ENCODE measurements around the gene CA5A.
A peak's percentile ranks its signal among the peaks of the same experiment; 100 is the strongest.

Gene CA5A

DNA sequence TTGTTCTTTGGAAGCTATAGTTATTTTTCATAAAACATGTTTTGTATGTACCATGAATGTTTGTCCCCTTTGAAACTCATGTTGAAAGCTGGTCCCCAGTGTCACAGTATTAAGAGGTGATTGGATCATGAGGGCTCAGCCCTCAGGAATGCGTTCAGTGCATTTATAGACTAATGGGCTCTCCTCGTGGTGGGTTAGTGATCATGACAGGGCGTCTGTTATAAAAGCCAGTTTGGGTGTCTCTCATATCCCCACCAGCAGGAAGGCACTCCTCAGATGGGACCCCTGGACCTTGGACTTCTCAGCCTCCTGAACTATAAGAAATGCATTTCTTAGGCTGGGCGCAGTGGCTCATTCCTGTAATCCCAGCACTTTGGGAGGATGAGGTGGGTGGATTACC, 25.3 kb upstream of the CA5A start:
- DNase-seq = no peak

DNA sequence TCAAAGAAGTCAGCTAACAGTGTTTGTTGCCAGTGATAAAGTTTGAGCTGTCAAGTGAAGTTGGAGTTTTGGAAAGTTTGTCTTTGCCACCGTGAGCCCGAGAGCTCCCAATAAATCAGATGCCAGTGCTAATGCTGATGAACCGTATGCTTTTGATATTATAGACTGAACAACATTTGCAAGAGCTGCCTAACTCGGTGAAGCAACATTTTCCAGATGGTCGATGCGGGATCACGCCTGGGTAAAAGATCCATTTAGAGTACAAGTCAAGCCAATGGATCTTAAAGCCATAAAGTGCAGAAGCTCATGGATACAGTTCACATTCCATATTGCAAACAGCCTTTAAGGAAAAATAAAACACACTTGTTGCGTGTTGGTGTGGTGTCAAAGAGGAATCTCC, 24.5 kb upstream of the CA5A start:
- DNase-seq = no peak

DNA sequence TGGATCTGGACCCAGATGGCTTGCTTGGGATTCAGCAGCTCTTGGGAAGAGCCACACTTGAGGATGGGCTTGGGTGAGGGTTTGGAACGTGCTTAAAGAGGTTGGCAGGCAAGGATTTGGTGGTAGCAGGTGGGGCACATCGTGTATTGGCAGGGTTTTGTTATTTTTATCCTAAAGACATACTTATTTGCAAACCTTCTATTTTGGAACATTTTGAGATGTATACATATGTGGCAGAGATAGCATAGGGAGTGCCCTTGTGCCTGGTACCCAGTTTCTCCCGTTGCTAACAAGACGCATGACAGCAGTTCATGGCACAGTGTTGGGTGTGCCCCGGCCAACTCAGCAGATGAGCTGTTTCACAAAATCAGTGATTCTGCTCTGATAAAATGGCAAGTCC, 24.0 kb upstream of the CA5A start:
- no peak for DNase-seq

DNA sequence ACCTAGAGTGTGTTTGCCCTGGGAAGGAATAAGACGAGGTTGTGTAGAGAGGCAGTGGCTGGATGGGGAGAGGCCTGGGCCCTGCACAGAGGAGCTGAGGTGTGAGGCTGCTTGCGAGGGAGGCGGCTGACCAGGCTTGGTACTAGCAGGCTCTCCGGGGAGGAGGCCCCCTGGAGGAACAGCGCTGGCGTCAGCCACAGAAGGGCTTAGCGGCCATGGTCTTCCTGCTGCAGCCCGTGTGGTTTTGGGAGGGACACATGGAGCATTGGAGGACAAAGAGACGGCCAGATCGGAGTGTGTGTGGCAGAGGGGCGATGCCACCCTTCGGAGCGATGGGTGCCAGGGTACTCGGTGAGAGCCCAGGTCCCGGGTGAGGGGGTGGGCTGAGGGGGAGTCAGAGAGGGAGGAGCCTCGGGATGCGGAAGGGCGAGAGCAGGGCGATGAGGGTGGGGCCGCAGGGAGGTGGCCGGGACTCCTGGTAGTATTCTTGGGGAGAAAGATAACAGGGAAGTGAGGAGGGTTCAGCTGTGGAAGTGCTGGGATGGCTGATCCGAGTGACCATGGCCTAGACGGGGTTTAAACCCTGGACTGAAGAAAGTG, 23.2 kb upstream of the CA5A start:
- DNase-seq = no peak

DNA sequence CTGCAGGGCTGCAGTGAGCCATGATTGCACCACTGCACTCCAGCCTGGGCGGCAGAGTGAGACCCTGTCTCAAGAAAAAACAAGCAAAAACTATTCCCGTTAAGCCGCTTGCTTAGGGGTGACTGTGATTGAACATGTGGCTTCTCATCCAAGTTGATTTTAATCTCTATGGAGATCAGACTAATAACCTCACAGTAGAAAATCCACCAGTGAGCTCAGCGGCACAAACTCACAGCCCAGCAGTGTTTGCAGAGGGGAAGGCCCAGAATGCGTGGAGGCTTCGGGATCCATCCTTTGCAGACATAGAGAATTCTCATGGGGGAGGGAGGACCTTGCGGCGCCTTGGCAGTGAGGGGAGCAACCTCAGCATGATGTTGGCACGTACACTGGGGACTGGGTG, 22.3 kb upstream of the CA5A start:
- DNase-seq = no peak

DNA sequence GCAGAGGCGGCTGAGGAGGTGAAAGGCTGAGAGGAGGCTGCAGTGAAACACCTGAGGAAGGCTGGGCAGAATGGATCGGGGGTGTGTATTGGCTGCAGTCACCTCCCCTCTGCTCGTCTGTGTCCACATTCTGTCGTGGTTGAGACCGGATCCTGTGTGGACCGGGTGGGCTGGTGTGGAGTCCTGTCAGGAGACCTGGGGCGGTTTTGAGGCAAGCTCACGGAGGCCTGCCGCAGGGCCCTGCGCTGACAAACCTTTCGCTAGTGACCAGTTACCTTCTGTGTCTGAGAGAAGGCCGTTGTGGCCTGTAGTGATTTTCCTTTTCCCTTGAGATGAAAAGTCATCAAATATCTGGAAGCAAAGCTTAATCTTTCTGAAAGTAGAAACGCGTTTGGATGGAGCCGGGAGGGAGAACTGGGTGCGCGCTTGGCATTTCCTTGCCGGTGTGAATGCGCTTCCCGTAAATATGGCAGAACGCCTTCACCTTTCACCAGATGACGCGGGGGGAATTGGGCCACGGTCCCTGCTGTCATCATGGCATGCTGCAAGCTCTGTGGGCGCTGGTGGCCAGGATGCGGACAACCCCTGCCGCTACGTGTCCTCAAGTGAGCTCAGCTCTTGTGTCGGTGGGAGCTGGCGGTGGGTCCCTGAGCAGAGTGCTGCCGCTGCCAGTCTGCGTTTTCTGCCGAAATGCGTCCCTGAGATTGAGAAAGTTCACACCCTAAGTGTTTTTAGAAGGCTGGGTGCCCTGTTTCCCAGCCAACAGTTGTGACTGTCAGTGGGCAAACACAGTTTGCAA, 21.2 kb upstream of the CA5A start:
- no peak for DNase-seq

DNA sequence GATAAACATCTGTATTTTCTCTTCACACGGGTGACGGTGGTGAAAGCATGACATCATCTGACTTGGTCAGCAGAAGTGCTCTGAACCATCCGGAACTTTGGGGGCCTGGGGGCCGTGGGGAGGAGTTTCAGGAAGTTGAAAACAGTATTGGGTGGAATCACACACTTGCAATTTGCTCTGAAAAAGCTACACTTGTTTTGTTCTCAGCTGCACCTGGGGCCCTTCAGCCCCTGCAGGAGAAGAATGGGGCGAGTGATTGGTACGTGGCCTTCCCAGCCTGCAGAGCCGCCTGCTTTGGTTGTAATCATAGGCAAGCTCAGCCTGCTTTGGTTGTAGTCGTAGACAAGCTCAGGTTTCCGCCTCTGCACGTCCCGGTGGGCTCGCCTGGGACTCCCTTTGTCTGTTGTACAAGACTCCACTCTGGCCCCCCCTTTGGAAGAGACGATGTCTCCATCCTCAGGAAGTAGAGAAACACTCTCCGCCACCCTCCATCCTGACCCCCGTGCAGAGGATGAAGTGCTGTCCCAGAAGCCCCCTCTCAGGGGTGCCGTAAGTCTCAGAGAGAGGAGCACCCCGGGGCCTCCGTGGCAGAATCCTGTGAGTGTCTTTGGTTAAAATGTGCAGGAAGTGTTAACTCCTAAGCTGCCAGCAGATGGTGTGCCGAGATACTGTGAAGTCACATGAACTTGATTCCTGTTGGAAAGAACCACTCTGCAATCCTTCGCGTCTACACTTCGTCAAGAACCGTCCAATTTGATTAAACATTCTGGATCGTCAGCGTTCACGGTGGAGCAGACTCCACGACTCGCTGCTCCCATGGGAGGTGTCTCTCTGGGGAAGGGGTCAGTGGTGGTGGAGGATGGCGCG, 20.3 kb upstream of the CA5A start:
- DNase-seq = peak; percentile 52

DNA sequence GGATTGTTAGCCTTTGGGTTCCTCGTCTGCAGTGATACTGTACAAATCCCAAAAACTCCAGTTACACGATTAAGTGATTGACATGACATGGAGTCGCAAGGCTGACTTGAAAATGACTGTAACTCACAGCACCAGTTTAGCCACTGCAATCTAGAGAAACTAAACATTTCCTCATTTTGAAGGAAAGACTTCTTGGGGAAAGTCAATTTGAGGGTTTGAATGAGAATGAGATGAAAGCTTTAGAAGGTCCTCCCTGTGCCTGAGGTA, 19.7 kb upstream of the CA5A start:
- no peak for DNase-seq

DNA sequence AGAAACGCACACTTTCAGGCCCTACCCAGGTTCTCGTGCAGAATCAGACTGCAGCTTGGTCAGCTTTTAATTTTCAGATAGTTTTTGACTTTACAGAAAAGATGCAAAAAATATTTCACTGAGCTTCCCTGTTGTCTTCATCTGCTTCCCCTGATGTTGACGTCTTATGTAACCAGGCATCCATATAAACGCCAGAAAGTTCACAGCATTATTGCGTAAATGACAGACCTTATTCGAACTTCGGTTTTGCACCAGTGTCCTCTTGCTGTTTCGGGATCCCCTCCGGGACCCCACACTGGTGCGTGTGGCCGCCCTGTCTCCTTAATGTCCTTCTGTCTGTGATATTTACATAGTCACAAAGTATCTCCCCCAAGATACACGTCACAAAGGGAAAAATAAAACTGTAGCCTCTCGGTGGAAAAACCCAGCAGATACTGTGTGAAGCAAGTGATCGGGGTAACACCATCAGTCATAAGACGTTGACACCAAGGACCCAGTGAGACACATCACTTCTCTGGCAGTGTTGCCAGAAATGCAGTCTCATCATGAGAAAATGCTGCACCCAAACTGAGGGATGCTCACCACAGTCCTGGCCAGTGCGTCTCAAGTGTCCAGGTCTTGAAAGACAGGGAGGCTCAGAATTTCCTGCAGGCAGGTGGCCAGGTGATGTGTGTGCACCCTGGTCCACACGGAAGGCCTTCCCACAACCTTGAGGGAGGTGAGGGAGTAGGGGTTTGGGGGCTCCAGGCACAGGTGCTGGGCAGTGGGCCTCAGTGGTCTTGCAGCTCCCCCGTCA, 19.2 kb upstream of the CA5A start:
- DNase-seq = no peak

DNA sequence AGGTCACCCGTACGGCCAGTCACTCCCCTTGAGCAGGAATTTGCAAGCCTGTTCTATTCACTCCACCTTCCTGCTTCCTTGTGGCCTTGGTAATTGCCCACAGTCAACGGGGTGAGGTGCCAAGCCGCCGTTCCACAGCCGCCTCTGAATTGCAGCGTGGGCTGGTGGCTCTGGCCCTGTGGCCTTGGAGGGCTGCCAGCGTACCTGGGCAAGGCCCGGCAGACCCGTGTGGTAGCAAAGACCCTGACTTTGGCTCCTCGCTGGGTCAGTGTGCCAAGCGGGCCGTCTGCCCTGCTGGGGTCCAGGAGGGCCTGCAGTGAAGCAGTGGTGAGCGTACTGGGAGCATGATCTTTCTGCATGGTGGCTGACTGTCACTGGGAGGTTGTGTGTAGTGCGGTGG, 18.5 kb upstream of the CA5A start:
- no peak for DNase-seq

DNA sequence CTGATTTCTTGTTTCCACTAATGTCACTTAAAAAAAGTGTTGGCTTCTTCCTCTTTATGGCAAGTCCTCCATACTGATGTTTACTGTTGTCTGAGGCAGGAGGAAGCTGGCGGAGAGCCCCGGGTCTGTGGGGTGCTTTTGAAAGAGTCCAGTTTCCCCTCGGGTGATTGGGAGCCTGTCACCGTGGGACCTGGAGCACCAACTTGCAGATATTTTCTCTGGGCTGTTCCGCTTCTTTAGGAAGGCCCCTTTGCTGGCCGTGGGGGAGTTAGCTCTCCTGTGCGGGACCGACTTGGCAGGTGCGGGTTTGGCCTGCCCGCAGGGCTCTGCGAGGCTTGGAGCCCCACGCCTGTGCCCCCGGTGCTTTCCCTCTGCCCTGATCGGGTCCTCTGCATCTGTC, 18.0 kb upstream of the CA5A start:
- DNase-seq = no peak

DNA sequence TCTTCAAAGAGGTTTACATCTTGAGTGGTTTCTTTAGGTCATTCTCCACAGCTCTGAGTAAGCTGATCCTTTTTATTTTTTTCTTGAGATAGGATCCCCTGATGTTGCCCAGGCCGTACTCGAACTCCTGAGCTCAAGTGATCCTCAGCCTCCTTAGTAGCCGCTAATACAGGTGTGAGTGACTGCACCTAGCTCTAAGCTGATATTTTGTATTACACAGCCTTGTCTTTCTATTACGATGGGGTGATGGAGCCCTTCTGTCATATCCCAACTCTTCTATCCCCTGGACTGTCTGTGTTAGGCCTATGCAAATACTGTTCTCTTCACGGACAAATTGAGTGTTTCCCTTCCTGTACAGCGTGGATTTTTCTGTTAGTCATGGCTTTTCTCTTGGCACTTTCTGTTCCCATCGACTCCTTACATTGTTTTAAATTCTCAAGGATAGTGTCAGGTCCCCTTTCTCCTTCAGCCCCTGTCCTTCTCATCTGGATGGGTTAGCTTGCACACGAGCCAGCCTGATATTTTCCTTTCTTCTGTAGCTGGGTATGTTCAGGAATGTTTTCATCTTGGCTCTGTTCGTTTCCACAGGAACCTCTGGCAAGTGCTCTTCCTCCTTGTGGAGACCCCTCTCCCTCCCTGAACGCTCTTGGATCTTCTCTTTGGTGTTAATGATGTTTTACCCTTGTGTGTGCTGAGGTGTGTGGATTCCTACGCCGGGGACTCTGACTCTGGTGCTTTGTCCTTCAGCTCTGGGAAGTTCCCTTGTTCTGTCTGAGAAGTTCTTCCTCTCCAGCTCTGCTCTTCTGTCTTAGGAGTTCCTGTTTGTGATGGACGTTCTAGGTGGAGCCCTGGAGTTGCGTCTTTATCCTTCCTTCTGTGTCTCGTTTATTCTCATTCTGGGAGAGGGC, 17.2 kb upstream of the CA5A start:
- no peak for DNase-seq

DNA sequence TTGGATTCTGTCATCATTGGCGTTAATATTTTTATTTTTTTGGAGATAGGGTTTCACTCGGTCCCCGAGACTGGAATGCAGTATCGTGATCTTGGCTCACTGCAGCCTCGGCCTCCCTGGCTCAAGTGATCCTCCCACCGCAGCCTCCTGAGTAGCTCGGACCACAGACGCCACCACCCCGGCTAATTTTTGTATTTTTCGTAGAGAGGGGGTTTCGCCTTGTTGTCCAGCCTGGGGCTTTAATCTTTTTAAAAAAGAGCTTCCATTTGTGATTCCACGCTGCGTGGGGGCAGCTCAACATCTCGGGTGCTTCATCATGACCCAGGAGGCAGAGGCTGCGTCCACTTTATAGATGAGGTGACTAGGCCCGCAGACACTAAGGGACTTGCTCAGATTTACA, 16.4 kb upstream of the CA5A start:
- DNase-seq = no peak

DNA sequence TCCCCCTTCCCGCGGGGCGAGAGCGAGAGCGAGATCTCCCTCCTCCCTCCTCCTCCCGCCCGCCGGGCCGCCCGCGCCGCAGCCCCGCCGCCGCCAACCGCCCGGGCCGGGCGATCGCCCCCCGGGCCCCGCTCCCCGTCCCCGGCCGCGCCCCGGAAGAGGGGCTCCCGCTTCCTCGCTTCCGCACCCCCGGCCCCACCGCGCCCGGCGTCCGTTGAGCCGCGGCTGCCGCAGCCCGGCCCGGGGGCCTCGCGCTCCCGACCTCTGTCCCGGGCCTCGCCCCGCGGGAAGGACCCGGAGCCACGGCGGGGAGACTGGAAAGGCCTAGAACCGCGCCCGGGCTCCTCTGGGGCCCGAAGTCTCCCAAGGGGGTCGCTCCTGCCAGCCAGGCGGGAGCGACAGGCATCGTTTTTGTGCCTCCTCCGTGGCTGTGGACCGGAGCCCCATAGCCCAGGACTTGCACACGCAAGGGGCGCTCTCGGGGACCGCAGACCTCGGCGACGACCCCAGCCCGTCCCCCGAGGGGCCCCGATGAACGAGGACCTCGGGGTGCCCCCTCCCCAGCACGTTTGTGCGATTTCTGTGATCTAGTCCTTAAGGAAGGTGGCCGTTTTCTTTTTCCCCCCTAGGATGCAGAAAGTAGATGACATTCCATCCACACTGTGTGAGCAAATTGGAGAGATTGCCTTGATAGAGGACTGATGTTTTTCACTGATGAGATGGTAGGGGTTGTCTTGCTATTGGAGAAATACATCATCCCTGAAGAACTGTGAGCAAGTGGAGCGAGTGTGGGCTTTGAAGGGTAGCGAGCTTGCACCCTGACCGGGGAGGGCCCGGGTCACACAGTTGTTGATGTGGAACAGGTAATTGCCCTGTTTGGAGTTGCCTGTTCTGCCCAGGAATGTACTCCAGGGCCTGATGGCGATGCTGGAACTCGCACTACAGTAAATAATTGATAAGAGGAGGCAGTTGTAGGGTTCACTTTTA, 15.5 kb upstream of the CA5A start:
- DNase-seq = no peak

DNA sequence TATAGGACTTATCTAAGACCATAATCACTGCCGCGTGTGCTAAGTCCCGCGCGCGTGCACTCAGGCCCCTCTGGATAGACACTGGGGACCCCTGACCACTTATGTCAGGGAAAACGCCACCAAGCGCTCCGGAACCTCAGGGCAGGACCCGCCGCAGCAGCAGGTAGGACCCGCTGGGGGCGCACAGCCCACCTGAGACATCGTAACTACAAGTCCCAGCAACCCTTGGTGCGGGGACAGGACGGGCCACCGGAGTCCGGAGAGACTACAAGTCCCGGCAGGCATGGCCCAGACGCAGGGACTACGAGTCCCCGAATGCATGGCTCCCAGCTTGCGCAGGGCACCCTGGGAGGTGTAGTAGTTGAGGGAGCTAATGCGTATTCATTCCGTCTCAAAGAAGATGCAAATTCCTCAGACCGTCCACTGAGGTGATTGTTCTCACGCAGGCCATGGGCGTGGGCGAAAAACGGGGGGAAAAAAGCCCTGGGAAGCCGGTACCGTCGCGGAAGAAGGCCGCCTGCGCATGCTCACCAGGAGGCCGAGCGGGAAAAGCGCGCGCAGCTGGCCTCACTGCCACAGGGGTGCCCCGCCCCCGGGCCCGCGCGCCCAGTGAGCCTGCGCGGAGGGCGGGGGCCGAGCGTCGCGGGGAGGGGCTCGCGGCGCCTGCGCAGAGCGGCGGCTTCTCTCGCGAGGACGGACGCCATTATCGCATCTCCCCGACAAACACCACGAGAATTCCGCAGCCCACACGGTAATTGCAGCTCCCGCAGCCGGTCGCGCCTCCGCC, 14.6 kb upstream of the CA5A start, which contains the start of gene BANP:
Gene BANP (plus strand): TSS at position 670 of the 787 bp plus-strand sequence. CDS start 23,682 bp downstream, outside the sequence.
- DNase-seq = peak; percentile 91

DNA sequence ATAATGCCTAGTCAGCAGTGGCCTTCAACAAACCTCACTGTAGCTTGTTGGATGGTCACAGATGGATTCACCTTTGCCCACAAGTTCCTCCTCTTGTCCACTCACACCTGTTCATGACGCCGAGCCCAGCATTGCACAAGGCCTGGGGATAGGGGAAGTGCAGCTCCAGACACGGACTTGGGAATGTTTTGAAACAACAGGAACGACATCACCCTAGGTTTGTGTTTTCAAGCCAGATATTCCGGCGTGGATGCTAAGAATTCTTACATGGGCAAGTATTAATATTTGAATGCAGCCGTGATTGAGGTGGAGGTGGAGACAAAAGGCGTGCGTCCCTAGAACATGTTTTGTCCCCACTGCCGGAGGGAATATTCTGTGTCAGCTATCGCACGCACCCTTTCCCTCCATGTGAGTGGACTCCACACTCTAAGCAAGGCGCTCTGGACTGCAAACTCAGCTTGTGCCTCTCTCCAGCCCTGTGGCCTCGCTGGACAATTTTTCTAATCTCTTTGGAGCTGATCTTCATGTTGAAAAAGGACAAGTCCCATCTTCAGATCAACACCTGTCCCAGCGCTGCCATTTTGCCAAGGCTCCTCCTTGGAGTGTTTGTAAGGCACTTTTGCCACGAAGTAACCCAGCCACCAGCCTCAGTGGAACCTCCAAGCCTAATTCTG, 12.9 kb upstream of the CA5A start:
- no peak for DNase-seq

DNA sequence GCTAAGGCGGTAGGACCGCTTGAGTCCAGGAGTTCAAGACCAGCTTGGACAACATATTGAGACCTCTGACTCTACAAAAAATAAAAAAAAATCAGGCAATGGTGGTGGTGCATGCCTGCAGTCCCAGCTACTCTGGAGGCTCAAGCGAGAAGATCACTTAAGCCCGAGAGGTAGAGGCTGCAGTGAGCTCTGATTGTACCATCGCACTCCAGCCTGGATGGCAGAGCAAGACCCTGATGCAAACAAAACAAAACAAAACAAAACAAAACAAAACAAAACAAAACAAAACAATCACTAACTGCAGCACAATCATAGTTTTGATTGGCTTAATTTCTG, 12.4 kb upstream of the CA5A start:
- DNase-seq = no peak

DNA sequence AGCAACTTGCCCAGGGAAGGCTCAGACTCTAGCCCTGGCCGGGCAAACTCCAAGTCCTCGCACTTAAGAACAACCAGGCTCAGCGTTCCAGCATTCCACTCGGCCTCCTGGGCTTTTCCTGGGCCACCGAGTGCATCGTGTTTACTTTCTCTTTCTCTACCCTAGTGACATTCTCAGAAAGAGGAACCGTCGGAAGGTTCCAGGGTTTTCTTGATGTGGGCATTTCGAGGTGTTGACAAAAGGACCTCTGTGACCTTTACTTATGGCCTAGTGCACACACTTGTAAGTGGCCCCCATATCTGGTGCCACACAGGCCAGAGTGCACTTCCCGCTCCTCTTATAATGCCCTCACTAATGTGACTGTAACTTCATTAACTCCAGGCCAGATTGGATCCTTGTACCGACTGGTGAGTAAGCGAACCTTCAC, 11.8 kb upstream of the CA5A start:
- DNase-seq = no peak

DNA sequence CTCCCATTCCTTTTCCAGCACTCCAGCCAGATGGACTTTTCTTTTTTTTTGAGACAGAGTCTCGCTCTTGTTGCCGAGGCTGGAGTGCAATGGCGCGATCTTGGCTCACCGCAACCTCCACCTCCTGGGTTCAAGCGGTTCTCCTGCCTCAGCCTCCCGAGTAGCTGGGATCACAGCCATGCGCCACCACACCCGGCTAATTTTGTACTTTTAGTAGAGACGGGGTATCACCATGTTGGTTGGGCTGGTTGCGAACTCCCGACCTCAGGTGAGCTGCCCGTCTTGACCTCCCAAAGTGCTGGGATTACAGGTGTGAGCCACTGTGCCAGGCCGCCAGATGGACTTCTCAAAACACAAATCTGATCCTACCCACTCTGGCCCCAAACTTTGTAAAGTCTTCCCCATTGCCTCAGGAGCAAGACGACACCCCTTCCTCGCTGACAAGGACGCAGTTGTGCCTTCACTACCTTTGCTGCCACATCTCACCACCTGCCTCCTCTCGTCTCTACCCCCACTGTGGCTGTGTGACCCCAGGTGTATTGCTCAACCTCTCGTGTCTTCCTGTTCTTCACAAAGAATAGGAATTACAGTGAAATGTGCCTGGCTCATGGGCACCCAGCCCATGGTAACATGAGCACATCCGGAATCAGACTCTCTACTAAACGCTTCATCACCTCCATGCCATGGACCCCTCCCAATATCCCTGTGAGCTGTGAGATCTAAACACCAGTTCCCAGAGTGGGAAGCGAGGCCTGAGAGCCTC, 11.2 kb upstream of the CA5A start:
- no peak for DNase-seq
